PFSK-1 (cell line): Measurements from ENCODE around the gene NFIA.

ENCODE experiments used
- POLR2AphosphoS5 ChIP-seq: IDR thresholded peaks from 2 replicates; pipeline ENCODE4 v1.6.1; 2012; ENCODE audit warnings: low read depth, mild to moderate bottlenecking, control low read depth, low read length, moderate library complexity
- REST ChIP-seq, 2 experiments: IDR thresholded peaks; 2 replicates each; pipeline versions ENCODE4 v1.6.1 to v1.8.0; 2011 to 2012; ENCODE audit warnings: low read depth in 2 of 2, low read length in 2 of 2, control low read depth in 1 of 2, inconsistent platforms in 1 of 2, mild to moderate bottlenecking in 1 of 2, moderate library complexity in 1 of 2; ENCODE audit not compliant: insufficient read depth in 1 of 2
- SIN3A ChIP-seq: IDR thresholded peaks from 2 replicates; pipeline ENCODE4 v1.6.1; 2012; ENCODE audit warnings: mild to moderate bottlenecking, low read length, moderate library complexity, borderline replicate concordance; ENCODE audit not compliant: insufficient read depth
- TAF1 ChIP-seq: IDR thresholded peaks from 2 replicates; pipeline ENCODE4 v1.6.1; 2012; ENCODE audit warnings: low read length, control low read depth, borderline replicate concordance; ENCODE audit not compliant: insufficient read depth

GRCh38 chr1:61230523-61230922 lies 148.2 kb downstream of the NFIA start:
- TF ChIP-seq POLR2AphosphoS5 (no peak), SIN3A (no peak), TAF1 (no peak), REST (IDR thresholded peaks at IDR 0.05; ENCODE audit: insufficient read depth in 1 of 2, low read depth in 2 of 2, low read length in 2 of 2) (no peak)
